Measurements from ENCODE around the gene GFRA1. TPM values are rescaled to one million over a fixed set of nuclear protein-coding genes. Genes with fewer than 3 reads are reported as not detected.

Gene GFRA1
- total and polyA plus RNA-seq, 8 donors: 0.29 to 83.2 (median 4.6) TPM

DNA sequence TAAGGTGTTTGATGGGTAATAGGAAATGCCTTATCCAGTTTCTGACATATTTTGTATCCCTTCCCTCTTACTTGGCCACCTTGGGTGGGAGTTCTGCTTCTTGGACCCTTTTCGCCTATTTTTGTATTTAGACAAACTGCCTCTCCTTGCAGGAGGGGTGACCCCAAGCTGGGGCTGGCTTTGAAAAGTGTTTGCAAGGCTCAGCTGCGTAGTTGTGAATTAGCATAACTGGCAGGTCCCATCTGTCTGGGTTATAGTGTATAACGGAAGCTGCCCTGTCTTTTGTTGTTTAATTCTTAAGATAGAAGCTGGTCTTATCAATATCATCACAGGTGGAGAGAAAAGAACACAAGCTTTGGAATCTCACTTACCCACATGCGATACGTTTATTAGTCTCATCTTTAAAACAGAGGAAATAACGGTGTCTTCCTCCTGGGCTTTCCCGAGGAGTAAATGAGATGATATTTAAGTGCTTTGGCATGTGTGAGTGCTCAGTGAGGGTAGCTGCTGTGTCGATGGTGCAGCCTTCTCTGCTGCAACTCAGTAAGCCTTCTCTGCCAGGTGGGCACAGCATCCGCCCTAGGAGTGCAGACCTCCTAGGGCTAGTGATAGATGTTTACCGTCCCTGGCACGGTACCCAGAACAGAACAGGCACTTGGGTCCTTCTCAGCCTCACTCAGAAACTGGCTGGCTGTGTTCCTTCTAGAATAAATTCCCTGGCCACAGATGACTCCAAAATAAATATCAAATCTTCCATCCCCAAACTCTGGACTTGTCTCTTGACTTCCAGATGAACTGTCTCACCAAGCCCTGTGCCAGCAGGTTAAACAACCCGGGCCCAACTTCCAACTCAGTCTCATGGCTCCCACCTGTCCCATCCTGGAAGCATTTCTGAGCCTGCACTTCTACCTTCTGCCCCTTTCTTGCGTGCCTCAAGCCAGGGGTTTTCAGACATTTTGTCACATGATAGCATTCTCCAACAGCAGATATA, 227.3 kb downstream of the GFRA1 start:
- no peak overlapping the region for H3K27ac ChIP-seq
- H3K4me1 ChIP-seq: no peaks in the 10 kb centered on the region
- H3K4me3 ChIP-seq: no peak overlapping the region
- 72 to 80% (median 73%) methylated on average over 13 of the region's 13 CpGs for WGBS, 5 donors
- TF ChIP-seq, protein P1, sequence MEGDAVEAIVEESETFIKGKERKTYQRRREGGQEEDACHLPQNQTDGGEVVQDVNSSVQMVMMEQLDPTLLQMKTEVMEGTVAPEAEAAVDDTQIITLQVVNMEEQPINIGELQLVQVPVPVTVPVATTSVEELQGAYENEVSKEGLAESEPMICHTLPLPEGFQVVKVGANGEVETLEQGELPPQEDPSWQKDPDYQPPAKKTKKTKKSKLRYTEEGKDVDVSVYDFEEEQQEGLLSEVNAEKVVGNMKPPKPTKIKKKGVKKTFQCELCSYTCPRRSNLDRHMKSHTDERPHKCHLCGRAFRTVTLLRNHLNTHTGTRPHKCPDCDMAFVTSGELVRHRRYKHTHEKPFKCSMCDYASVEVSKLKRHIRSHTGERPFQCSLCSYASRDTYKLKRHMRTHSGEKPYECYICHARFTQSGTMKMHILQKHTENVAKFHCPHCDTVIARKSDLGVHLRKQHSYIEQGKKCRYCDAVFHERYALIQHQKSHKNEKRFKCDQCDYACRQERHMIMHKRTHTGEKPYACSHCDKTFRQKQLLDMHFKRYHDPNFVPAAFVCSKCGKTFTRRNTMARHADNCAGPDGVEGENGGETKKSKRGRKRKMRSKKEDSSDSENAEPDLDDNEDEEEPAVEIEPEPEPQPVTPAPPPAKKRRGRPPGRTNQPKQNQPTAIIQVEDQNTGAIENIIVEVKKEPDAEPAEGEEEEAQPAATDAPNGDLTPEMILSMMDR (IDR thresholded peaks at IDR 0.05): no peak
- TF ChIP-seq POLR2AphosphoS5 (IDR thresholded peaks at IDR 0.05) (no peak), POLR2A (IDR thresholded peaks at IDR 0.05) (no peak), EP300 (IDR thresholded peaks at IDR 0.05) (no peak)
- no peak for DNase-seq
- H3K27me3 ChIP-seq: no peaks in the 10 kb centered on the region
- H3K36me3 ChIP-seq: no peaks in the 10 kb centered on the region
- intact Hi-C loops (cut with DNase I; ENCODE audit: low total_unique reads): no loop called here
- no peaks in the 10 kb centered on the region for H3K9me3 ChIP-seq

DNA sequence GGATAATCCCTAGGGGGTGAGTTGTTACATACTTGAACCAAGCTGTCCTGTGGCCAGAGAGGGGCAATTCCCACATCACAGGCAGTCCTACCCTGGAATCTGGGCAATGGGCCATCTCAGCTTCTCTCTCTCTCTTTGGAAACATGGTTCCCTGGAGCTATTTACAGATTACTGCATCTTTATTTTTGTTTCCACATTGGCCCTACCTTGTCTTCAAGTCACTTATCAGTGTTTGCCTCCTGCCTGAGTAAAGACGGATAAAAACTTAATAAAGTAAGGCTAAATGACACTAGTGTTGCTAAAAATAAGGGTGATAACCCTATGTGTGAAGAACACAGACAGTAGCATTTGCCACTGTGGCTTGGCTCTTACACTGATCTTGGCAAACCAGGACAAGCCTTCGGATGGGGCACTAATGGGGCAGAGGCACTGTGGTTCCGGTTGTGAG, 228.2 kb downstream of the GFRA1 start:
- peak in 1 of 2 donors; percentile 23 for DNase-seq
- TF ChIP-seq POLR2AphosphoS5 (IDR thresholded peaks at IDR 0.05) (no peak), POLR2A (IDR thresholded peaks at IDR 0.05) (no peak), EP300 (IDR thresholded peaks at IDR 0.05) (no peak)
- TF ChIP-seq, protein P1 (IDR thresholded peaks at IDR 0.05): no peak
- intact Hi-C loops (cut with DNase I; ENCODE audit: low total_unique reads): no loop called here
- H3K27ac ChIP-seq: no peak overlapping the region
- H3K27me3 ChIP-seq: no peaks in the 10 kb centered on the region
- WGBS, 5 donors: 48 to 64% (median 61%) methylated on average over 3 of the region's 3 CpGs
- H3K4me1 ChIP-seq: no peaks in the 10 kb centered on the region
- H3K9me3 ChIP-seq: no peaks in the 10 kb centered on the region
- no peaks in the 10 kb centered on the region for H3K36me3 ChIP-seq
- no peak overlapping the region for H3K4me3 ChIP-seq

DNA sequence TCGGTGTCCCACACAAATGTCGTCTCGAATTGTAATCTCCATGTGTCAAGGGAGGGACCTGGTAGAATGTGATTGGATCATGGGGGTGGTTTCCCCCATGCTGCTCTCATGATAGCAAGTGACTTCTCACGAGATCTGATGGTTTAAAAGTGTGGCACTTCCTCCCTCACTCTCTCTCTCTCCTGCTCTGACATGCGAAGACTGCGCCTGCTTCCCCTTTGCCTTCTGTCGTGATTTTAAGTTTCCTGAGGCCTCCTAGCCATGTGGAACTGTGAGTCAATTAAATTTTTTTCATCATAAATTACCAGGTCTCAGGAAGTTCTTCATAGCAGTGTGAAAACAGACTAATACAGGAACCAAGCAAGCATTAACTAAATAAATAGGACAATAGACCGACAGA, 229.1 kb downstream of the GFRA1 start:
- intact Hi-C loops (cut with DNase I; ENCODE audit: low total_unique reads): no loop called here
- H3K9me3 ChIP-seq: no peaks in the 10 kb centered on the region
- no peak overlapping the region for H3K4me3 ChIP-seq
- H3K27me3 ChIP-seq: no peaks in the 10 kb centered on the region
- no peak for DNase-seq
- no peak overlapping the region for H3K27ac ChIP-seq
- TF ChIP-seq, protein P1 (IDR thresholded peaks at IDR 0.05): no peak
- TF ChIP-seq POLR2A (IDR thresholded peaks at IDR 0.05): no peak
- whole genome bisulfite sequencing, 5 donors: 72 to 82% (median 76%) methylated on average over 8 of the region's 8 CpGs
- H3K36me3 ChIP-seq: no peaks in the 10 kb centered on the region
- H3K4me1 ChIP-seq: no peaks in the 10 kb centered on the region

DNA sequence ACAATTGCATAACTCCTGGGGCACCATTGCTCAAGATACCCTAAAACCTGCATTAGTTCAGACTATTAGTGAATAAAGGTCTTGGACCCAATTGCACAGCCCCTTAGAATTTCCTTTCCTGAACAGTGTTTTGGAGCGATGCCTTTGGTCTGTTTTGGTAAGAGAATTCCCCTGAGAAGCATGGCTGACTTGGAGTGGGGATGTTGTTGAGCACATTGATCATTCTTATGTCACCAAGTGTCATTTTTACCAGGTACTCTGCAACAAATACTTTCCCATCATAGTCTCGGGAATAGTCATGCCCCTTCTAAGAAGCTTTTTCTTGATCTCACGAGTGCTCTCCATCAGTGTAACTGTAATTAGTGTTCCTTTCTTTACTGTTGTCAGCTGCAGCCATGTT, 229.7 kb downstream of the GFRA1 start:
- TF ChIP-seq EP300 (IDR thresholded peaks at IDR 0.05): no peak
- TF ChIP-seq POLR2AphosphoS5 (IDR thresholded peaks at IDR 0.05): no peak
- TF ChIP-seq POLR2A (IDR thresholded peaks at IDR 0.05): no peak
- TF ChIP-seq, protein P1 (IDR thresholded peaks at IDR 0.05): no peak
- no peak for DNase-seq
- 79 to 91% (median 90%) methylated on average over 3 of the region's 3 CpGs for WGBS, 5 donors
- Histone ChIP-seq H3K4me1 (no peaks in the 10 kb centered on the region), H3K4me3 (no peak overlapping the region), H3K36me3 (no peaks in the 10 kb centered on the region), H3K27me3 (no peaks in the 10 kb centered on the region), H3K9me3 (no peaks in the 10 kb centered on the region), H3K27ac (no peak overlapping the region)
- intact Hi-C loops (cut with DNase I; ENCODE audit: low total_unique reads): no loop called here
